ACHN (cell line): ENCODE data around the gene LPAR1.

Experiments used
- DNase-seq: peaks from one replicate; pipeline ENCODE4 v3.0.0-alpha.2; 2015
- in situ Hi-C: cut with HindIII; loops from 2 replicates; pipeline ENCODE4 v1.10.0; 2017; ENCODE audit warnings: low sequenced_read_pairs, low pct_ligation_motif_present, low pct_unique_long_range_greater_than_20kb

Gene LPAR1

DNA sequence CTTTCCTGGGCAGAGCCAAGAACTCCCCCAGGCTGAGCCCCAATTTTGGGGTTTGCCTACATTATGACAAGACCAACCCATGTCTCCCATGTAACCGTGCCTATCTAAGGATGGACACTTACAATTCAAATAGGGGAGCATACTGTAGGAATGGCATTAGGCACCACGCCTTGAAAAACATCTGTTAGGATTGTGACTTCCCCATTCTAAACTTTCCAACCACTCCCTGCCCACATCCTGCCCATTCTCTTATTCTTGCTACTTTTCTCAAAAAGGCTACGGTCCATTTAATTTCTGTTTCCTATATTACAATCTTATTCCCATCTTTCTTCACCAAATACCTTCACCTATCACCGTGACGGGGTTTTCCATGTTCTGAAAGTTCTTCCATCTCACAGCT, 99.2 kb downstream of the LPAR1 start:
- DNase-seq = no peak
- in situ Hi-C loops = no loop called here

DNA sequence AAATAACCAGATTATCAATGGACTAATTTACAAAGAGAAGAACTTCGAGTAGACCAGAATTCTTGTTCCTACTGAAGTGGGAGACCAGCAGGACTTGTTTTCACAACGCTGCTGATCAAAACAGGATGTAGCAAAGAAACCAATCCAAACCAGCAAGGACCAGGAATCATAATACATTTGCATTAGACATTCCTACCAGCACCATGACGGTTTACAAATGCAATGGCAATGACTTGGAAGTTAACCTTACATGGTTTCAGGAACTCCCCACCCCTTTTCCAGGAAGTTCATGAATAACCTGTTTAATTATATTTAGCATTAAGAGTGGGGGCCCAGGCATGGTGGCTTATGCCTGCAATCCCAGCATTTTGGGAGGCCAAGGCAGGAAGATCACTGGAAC, 100.0 kb downstream of the LPAR1 start:
- in situ Hi-C loops = no loop called here
- no peak for DNase-seq

DNA sequence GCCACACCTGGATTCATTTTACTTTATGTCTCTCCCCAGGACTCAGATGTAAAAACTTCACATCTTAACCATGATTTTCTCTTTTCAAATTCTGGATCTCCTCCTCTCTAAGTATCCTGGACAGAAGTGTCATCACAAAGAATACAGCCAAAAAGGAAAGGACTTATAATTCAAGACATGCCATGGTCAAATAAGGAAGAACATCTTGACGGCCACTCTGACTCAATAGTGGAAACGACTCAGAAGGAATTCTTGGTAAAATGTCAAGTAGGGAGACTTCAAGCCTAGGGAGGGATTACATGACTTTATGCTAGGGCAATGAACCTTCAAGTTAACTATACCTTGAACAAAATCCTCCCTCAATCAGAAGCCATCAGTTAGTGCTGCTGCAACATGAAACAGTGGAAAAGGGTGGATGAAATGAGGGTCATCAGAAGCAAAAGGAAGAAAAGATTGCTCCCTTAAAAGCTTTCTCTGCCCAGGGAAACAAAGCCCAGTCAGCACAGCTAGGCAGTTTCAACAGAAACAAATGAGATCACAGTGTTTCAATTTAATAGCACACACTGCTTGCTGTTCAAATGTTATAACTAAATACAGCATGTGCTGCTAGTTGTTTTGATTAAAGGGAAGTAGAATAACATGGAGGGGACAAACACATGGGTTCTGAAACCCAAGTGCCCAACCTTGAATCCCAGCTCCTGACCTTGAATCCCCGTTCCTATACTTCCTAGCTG, 101.4 kb downstream of the LPAR1 start:
- in situ Hi-C loops = no loop called here
- peak; percentile 35 for DNase-seq

DNA sequence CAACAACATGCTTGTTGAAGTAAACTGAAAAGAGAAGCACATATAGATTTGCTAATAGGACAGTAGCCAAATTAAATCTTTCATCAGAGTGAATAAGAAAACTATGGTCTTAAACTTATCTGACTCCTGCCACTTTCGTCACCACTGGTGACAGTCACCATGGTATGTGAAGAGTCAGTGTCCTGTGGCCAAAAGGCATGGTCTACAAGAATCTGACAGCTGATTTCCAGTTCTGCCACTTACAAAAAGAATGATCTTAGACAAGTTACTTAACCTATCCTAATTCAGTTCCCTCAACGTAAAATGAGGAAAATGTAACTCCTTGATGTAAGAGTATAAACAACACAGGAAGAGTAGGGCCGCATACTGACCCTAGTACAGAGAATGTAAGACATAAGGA, 102.0 kb downstream of the LPAR1 start:
- in situ Hi-C loops = no loop called here
- no peak for DNase-seq

DNA sequence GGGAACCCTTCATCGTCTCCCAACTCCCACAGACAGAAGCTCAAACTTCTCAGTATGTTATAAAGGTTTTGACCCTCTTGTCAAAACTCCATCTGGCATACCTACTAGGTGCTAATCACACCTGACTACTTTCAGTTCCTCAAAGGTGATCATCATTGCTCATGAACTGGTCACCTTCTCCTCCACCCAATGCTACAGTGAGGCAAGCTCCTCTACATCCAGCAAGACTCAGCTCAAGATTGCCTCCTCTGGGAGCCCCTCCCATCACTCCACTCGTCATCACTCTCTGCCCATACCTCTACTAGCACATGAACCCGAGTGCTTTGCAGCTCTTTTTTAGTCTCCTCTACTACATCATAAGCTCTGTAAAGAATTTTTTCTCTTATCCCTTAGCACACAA, 102.4 kb downstream of the LPAR1 start:
- in situ Hi-C loops = no loop called here
- DNase-seq = no peak

DNA sequence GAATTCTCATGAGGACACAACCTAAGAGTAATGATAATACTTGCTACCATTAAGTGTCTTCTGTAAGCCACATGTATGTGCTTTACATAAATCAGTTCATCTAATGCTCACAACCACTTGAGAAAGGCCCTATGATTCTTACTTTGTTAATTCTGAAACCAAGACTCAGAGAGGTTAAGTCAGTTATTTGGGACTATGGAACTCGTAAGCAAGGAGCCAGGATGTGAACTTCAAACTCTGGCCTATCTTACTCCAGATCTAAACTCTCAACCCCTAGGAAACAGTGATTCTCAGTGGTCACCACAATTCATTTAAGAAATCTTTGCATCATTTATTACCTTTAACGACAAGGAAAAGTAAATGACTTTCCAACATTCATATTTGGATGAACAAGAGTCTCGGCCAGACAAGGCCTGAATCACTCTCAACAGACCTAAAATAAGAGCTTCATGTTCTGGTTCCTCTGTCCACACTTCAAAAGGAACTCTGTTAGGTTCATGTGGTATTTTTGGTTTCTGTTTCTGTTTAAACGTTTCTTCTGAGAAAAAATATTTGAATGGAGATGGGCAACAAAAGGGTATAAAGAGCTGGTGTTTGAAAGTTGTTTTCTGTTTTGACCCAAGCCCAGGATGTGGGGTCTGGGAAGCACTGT, 104.8 kb downstream of the LPAR1 start:
- in situ Hi-C loops = no loop called here

DNA sequence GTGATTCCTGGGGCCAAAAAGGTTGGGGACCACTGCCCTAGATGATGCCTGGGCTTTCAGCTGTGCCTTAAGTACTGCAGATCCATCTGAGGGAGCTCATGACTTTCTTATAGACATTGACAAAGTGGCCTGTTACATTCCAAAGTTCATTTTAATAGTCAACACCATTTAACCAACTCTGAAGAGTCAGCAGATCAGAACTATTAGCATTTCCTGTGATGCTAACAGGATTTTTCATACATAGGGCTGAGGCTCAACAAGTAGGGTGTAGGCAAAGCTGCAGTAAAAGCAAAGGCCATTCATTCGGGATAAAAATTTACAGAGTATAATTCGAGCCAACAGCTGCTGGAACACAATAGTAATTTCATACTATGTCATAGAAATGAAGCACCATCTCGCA, 105.4 kb downstream of the LPAR1 start:
- in situ Hi-C loops = no loop called here
- DNase-seq = no peak

More for the DNA sequence above, 104.8 kb downstream of the LPAR1 start:
- no peak for DNase-seq

DNA sequence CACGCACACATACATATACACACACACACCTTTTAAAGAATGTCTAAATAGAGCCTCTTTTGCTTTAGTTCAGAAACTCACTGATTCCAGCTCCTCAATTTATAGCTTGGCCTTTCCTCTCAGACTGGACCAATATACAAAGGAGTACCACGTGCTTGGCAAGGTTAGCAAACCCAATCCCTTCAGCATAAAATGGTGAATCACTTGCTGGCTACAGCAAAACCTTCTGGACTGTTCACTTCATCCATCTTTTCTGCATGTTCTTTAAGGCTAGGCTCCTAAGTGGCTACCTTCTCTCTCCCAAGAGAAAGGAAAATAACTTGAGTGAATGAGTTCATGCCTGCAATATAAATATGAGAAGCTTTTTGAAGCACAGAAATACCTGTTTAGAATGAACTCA, 109.7 kb downstream of the LPAR1 start:
- in situ Hi-C loops = no loop called here
- no peak for DNase-seq

DNA sequence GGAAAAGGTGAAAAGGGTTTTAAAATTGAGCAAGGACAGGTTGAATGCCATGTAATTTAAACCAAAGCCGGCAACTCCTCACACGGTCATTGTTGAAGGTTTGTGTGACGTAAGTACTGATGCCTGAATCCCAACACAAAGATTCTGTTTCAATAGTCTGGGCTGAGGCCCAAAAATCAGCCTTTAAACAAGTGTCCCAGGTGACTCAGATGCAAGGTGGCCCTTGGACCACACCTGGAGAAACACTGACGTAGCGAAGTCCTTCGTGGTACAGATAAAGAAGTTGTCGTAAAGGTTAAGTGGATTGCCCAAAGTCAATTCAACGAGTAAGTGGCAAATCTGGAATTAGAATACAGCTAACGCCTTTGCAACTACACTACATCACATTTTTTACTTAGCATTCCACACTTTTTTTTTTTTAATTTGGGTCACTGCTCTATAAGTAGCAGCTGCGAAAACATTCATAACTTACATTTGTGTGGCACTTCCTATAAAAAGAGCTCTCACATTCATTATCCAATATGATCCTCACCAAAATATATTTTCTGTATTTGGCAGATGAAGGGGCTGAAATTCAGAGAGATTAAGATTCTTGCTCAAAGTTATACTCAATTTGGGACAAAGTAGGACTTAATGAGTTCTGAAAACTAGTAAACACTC, 111.3 kb downstream of the LPAR1 start:
- in situ Hi-C loops = no loop called here
- no peak for DNase-seq

DNA sequence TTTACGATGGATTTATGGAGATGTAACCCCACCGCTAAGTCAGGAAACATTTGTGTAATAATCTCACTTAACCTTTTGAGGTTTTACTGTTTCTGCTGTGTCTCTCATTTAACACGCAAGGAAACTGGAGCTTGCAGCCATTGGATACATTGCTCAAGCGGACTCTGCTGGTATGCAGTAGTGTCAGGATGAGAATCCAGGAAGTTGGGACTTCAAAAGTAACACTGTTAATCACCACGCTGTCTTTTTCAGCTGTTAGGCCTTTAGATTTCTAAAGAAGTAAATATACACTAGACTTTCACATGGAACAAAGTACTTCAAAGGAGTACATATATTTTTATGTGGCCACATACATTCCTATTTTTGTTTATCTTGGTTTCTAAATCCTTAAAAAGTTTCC, 114.7 kb downstream of the LPAR1 start:
- in situ Hi-C loops = no loop called here
- DNase-seq = no peak

DNA sequence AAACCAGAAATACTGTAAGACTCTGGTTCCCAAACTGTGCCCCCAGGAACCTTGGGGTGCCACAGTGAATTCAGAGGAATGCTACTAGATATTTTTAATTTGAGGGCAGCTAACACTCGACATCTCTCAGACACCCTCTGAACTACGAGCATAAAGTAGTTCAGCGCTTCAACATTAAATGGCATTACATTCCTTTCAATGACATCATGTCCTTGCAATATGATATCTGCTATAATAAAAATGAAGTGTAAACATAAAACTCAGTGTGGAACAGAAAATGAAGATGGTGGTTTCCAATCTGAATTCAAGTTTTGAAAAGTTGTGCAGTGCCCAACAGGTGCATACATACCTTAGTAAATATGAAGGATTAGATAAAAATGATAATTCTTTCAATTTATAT, 116.1 kb downstream of the LPAR1 start:
- in situ Hi-C loops = no loop called here
- no peak for DNase-seq

DNA sequence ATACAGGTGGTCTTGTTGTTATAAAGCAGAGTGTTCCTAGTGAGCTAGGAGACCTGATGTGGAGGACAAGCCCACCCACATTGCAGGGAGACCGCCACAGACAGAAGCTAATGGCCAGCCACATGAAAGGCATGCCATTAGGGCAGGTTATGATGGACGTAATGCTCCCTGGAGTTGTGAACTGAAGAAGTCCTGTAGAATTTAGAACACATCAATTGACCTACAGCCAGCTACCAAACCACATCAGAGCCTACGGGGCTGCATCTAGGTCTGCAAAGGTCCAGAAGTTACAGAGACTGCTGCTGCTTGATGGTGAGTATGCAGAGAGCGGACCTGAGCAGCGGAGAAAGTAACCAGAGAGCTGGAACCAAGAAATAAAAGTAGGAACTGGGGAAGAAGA, 116.6 kb downstream of the LPAR1 start:
- DNase-seq = no peak
- in situ Hi-C loops = no loop called here

DNA sequence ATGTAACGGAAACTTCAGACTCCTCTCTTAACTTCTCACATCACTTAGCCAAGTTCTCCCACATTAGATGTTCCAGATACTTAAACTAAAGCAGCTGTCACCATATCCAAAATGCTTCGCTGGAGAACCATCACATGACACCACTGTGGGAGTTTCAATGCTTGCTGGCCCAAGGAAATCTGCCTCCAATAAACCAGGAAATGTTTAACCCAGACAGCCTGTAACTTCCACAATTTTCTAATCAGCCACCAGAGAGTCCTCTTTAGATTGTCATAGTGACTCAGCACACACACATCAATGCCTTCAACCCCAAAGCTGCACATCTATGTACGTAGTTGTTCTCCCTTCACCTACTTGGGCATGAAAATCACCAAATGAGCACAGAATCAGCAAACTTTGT, 118.7 kb downstream of the LPAR1 start:
- DNase-seq = peak; percentile 77
- in situ Hi-C loops = no loop called here

DNA sequence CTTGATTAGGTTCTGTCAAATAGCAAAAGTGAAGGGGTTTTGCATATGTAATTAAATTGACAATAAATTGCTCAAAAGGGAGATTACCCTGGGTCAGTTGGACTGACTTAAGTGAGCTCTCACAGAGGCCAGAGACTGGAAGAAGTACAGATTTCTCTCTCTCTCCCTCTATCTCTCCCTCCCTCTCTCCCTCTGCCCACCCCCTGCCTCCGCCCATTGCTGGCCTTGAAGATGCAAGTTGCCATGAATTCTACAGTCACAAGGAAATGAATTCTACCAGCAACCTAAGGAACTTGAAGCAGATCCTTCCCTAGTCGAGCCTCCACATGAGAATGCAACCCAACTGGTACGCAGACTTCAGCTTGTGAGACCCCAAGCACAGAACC, 119.2 kb downstream of the LPAR1 start:
- in situ Hi-C loops = no loop called here
- DNase-seq = no peak

DNA sequence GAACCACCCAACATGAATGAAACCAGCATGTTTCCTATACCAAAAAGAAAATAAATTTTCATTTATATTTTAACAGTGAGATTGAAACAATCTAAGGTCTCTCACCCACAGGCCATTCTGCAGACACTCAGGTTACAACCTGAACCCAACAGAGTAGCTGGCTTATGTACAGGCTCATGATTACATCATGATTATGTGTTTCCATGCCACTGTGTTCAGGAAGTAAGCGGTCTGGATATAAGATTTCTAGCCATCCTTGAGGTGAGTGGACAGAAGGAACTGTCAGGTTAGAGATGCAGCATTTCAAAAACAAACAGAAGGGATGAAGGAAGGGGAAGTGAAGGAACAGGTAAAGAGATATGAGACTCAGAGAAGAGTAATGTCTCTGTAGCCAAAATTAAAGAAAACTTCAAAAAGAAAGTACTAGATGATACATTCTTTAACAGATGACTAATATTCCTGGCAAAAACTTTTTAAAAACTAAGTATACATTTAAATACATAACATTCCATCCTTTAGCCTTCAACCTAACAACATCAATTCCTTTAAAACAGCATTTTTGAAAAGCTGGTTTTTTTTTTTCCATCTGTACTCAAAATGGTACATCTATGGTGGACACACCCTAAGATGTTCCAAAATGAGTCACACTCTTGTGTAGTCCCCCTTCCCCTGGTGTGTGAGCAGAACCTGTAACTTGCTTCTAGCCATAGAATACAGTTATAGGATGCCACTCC, 119.8 kb downstream of the LPAR1 start:
- DNase-seq = no peak
- in situ Hi-C loops = no loop called here

DNA sequence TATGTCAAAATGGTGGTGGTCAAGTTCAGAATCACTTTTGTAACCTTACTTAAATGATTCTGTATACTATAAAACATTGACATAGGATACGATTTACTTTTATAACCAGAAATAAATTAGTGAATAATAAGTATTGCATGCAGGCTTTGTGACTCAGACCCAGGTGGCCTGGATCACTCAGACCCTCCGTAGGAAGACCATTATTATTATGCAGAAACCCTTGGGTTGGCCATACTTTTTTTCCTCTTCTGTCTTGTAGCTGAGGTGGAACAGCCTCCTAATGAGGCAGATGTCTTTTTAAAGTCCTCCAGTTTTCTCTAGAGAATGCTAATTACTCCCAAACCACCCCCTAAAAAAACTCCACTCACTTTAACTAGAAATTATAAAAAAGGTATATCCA, 121.9 kb downstream of the LPAR1 start:
- DNase-seq = no peak
- in situ Hi-C loops = no loop called here

DNA sequence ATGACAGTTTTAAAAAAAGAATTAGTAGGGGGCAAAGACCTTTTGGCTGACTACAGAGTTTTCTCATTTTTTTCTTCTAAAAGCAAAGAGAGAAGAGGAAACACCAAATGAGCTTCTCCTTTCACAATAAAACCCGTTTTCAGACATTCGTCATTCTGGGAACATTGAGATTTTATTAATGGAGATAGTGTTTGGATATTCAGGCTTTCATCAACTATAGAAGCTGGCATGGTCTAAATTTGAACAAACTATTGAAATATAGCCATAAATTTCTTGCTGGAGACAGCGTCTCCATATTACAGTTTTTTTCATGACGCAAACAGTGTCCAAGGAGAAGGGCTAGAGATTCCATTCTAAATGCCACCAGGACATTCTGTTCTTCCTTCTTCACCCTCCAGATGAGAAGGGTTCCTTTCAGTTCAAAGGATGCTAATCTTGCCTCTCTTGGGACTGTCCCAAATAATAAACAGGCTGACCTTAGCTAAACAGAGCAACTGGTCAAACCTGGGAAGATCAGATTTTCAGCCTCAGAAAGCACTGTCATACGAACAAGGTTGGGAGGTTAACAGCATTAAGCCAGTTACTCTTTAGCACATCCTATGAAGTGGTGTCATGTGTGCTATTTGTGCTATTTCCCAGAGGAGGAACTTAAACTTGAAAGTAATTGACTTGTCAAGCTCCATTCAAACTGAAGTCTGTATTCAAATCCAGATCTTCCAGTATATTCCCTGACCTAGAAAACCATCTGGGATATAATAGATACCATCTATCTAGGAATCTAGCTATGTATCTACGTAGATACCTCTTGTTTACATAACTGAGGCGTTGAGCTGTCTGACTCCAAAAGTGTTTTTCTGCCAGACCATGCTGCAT, 125.6 kb downstream of the LPAR1 start:
- DNase-seq = no peak
- in situ Hi-C loops = no loop called here

DNA sequence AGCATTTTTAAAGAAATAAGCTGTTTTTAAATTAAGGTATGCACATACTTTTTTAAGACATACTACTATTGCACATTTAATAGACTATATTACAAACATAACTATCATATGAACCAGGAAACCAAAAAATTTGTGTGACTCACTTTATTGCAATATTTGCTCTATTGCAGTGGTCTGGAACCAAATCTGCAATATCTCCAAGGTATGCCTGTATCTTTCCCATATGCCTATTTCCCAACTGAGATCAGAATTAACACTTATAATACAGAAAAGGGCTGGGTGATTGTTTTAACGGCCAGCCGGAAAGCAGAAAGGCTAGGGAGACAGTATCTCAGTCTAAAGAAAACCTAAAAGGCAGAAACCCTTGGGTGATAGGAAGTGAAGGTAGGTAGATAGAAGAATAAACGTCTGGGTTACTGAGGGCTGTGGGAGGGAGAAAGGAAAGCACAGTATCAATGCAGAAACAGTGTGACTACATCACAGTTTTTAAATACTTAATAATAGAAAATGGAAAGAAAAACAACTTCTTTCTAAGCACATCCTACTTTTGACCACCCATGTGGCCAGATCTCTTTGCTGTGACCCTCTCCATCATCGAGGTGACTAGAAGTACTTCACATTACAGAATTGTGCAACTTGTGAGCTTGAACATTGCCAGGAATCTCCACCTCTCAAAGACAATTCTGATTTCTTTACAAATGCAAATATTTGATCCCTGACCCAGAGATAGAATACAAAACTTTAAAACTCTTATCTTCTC, 126.4 kb downstream of the LPAR1 start:
- no peak for DNase-seq
- in situ Hi-C loops = no loop called here
